GM20000 (cell line): ENCODE data around the gene TOR4A.

Experiments used
- DNase-seq: peaks from one replicate; pipeline ENCODE4 v3.0.0; 2012; ENCODE audit warnings: low spot score
- CTCF ChIP-seq: IDR thresholded peaks from 2 replicates; pipeline ENCODE4 v1.5.1; 2012; ENCODE audit warnings: mild to moderate bottlenecking, control low read depth; ENCODE audit errors: extremely low read depth, missing control alignments

Gene TOR4A

GRCh38 chr9:137262909-137263285, 14.6 kb upstream of the TOR4A start:
- DNase-seq: no peak
- TF ChIP-seq CTCF: no peak

GRCh38 chr9:137263506-137263905, 14.0 kb upstream of the TOR4A start:
- DNase-seq: no peak
- TF ChIP-seq CTCF: no peak

GRCh38 chr9:137264067-137264466, 13.5 kb upstream of the TOR4A start:
- no peak for TF ChIP-seq CTCF

GRCh38 chr9:137265496-137266161, 11.9 kb upstream of the TOR4A start:
- no peak for TF ChIP-seq CTCF
- no peak for DNase-seq

More at GRCh38 chr9:137264067-137264466, 13.5 kb upstream of the TOR4A start:
- no peak for DNase-seq

- no peak for DNase-seq
- no peak for TF ChIP-seq CTCF
Observed at GRCh38 chr9:137266162-137266527, 11.4 kb upstream of the TOR4A start.

GRCh38 chr9:137266585-137267453, 10.7 kb upstream of the TOR4A start:
- TF ChIP-seq CTCF: no peak
- DNase-seq: no peak

- no peak for TF ChIP-seq CTCF
- peak; percentile 68 for DNase-seq
Observed at GRCh38 chr9:137267933-137268355, 9.6 kb upstream of the TOR4A start.
